Measurements from ENCODE around the gene HS3ST3A1.
A peak's percentile ranks its signal among the peaks of the same experiment; 100 is the strongest.
"Not testable (repeated sequence)": the region's sequence is repeated elsewhere in the genome, so short reads cannot be mapped to it uniquely, and the experiment has no call there.

HS3ST3A1 gene

DNA sequence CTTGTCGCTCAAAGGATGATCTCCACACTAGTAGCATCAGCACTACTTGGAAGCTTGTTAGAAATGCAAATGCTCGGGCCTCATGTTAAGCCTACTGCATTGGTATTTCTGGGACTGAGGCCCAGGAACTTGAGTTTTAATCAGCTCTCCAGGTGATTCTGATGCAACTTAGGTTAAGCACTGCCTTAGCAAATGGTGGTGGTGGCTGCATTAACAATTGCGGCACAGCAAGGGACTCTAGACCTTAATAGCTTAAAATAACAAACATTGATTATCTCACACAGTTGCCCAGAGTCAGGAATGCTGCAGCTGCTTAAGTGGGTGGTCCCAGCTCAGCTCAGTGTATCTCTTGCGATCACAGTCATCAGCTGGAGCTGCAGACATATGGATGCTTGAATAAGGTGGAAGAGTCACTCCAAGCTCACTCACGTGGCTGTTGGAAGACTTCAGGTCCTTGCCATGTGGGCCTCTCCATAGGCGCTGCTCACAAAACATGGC is 25.8 kb downstream of the HS3ST3A1 start:
- DNase-seq (ENCODE audit: low spot score) (no peak), FAIRE-seq (no peak)

DNA sequence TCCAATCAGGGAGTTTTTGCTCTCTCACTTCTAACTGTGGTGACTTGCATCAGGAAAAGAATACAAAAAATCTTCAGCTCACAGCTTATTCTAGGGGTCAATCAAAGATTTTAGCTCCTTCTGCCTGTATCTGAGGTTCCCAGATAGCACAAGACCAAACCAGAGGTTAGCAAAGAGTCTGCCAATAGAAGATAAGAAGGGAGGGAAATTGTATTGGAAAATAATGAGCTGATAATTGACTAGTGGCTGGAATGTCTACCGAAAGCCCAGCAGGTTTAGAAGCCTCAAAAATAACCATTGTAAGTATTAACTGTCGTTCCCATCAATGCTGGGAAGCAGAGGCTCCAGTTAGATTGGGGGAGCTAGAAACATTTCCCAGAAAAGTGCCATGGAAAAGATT is 26.3 kb downstream of the HS3ST3A1 start:
- FAIRE-seq (no peak), DNase-seq (ENCODE audit: low spot score) (no peak)

DNA sequence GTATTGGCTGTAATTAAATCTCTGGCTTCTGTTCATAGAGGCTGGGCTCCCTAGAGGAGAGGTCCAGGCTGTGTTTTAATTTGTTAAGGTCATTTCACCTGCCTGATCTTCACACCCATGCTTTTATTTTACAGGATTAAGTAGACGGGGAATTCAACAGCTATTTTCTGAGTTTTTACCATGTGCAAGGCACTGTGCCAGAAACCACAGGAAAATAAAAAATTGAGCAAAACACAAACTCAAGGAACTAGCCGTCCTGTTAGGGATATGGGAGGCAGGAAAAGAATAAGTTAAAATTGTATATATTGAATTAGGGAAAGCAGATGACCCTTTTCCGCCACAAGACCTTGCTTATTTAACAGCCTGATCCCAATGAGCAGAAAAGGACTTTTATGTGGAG is 29.1 kb downstream of the HS3ST3A1 start:
- DNase-seq (ENCODE audit: low spot score) = no peak
- FAIRE-seq = no peak

DNA sequence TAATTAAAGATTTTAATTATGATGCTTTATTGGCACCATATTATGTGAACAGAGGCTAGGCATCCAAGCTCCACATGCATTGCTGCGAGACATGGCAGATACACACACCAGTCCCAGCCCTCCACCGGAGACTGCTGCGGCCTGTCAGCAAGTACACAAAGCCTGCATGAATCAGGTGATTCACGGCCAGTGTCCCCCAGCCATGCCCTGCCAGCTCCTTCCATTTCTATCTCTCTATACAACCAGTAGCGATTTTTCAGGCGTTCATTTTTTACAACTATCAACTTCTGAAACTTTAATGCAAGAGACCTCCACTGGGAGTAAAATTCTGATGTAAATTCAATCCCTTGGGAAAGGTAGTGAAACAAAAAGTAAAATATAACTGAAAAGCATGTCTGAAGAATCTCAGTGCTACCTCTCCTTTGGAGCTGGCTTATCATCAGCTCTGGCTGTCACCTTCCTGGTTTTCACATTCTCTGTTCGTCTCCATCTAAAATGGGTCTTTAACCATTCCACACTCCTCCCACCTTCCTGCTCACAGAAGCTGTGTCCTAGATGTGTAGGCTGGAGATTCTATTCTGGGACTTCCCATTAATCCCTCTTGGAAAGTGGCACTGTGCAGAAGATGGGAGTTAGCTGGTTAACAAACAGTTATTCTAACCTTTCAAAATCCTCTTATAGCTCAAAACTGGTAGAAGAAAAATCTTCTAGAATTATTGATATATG is 32.2 kb downstream of the HS3ST3A1 start:
- DNase-seq (ENCODE audit: low spot score) (no peak), FAIRE-seq (no peak)

DNA sequence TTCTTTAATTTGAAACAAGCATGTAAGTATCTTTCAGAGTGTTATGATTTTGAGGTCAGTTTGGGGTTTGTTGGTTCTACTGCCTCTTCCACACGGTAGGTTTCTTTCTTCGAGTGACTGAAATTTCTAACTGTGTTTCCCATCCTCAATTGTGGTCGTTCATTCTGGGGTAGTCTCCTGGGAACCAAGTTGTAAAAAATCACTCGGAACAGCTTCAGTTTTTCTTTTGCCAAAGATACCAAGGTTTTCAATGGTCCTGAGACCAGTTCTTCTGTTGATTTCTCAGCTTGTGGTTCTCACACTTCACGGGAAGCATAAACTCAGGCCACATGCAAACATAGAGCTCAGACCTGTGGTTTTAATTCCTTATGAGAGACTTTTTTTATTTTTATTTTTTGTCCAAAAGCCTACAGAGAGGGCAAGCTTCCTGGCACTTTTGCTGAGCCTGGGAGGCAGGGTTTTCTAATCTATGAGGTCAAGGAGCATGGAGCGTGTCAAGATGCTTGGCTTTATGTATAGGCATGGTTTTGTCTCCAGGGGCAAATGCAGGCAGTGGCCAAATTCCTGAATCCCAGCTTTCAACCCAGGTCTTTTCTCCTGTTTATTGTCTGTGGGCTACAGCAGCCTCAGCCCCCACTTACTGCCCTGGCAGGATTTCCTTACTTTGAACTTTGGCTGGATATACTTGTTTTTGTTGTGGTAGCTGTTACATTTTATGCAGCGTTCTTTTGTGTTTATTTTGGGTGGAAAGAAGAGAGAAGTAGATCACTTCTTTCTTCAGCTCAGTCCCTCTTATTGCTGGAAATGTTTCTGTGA is 32.9 kb downstream of the HS3ST3A1 start:
- DNase-seq (ENCODE audit: low spot score) (no peak), FAIRE-seq (no peak)

DNA sequence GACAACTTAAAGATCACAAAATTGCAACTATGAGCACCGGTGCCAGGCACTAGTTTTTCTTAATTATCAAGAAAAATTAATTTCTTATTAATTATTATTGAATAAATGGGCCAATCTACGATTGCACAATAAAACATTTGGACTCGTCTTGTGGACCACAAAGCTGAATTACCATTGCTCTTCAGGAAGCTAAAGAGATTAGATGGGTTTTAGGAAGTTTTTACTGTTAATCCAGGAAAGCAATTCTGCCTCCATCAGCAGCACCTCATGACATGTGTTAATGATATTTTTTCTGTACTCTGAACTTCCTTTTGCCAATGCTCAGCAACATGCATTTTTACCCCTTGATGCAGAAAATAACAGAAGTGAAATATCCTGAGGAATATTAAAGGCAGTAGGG is 37.9 kb downstream of the HS3ST3A1 start:
- DNase-seq (ENCODE audit: low spot score) (no peak), FAIRE-seq (no peak)

DNA sequence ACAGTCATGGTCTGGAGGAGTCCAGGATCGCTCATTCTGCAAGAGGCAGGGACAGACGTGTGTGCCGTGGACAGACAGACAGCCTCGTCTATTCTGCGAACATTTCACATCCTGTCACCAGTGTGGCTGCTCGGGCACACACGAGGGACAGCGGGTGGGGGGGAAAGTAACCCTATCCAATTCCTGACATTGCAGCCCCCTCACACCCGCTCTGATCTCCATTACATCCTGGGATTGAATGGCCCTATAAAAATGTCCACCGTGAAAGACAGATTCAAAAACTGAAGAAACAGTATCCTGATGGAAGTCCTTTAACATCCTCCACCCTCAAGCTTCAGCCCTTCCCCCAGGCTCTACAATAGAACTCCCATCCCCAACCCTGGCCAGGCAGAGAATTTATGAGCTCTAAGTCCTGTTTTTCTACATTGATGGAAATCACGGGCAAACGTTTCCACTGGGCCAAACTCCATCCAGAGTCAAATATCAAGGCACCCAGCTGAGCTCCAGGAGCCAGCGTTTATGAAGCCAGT is 39.4 kb downstream of the HS3ST3A1 start:
- DNase-seq (ENCODE audit: low spot score) (peak; percentile 96), FAIRE-seq (peak; percentile 92)

DNA sequence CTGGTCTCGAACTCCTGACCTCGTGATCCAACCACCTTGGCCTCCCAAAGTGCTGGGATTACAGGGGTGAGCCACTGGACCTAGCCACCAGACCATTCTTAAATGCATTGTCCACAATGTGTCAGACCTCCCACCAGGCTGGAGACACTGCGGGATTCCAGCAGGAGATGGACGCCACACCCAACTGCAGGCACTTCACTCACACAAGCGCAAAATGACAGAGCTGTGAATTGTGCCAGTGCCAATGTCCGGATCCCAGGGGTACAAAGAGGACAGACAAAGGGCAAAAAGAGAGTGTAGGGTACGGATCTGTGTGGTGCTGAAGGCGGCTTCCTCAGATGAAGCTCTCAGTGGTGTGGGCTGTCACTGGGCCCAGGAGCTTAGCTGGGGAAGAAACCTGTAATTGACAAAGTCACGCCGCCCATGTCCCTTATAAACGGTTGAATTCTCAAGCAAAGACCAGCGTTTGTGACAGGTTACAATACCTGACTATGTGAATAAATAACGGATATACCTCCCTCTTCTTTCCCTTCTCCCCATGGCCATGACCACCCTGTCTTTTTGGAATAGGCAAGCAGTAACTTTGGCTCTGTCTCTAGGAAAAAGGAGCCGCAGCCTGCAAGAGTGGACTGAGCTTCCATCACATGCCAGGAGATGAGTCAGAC is 40.0 kb downstream of the HS3ST3A1 start:
- DNase-seq (ENCODE audit: low spot score) (peak; percentile 88), FAIRE-seq (no peak)

DNA sequence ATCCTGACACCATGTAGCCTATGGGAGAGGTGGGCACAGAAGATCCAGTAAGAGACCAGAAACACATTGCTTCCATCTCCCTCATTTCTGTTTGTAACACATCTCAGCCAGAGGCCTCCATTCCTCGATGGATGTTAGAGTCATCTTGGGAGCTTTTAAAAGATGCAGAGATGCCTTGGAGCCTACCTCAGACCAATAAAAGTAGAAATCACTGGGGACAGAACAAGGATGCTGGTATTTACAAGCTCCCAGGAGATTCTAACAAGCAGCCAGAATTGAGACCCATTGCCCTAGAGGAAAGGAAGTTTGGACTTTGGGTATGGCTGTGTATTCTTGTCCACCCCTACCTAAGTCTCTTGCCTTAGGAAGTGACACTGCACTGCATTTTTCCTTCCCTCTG is 40.8 kb downstream of the HS3ST3A1 start:
- FAIRE-seq = no peak
- DNase-seq (ENCODE audit: low spot score) = no peak

DNA sequence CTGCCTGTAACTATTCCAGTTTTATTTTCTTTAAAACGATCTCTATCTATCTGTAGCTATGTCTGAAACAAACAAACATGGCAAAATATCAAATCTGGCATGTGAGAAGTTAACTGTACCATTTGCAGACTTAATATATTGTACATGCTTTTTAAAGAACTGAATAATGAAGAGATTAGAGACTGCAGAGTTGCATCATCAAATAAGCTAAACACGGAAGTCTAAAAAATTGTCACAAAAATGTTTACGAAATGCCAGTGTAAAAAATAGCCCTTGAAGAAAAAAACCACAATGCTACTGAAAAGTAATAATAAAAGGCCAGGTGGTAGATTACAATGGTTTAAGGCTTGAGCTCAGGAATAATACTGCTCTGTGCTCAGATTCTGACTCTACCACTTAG is 43.1 kb downstream of the HS3ST3A1 start:
- DNase-seq (ENCODE audit: low spot score) (no peak), FAIRE-seq (no peak)

DNA sequence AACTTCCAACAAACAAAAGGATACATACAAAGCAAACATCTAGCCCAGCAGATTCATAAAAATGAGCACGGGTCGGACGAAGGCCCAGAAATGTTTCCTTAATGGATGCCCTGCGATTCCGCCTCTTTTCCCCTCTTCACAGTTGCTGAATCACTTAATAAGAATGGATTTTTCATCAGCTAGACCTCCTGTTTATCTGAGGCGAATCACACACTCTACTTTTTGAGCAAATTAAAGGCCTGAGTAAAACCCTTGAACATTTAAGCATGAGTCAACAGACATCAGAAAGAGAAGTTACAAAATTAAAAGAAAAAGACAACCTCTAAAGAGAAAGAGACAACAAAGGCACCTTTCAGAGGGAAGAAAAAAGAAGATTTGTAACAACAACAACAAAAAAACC is 44.7 kb downstream of the HS3ST3A1 start:
- DNase-seq (ENCODE audit: low spot score) = peak; percentile 18
- FAIRE-seq = no peak

DNA sequence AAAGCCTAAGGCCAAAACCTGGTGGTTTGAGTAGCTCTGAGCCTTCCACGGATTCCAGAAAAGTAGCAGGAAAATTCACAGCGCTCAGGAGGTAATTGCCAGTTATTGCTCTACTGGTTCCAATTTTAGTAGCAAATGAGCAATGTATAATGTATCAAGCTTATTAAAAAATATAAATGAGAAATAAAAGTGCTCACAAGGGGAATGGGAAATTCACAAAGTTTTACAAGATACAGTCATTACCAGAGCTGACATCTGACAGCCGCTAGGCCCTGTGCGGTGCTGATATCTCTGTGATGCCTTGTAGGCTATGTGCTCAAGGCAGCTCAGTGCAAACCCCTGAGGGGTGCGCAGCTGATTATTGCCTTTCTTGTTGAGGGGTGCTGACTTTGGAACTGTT is 47.5 kb downstream of the HS3ST3A1 start:
- FAIRE-seq = no peak
- no peak for DNase-seq (ENCODE audit: low spot score)

DNA sequence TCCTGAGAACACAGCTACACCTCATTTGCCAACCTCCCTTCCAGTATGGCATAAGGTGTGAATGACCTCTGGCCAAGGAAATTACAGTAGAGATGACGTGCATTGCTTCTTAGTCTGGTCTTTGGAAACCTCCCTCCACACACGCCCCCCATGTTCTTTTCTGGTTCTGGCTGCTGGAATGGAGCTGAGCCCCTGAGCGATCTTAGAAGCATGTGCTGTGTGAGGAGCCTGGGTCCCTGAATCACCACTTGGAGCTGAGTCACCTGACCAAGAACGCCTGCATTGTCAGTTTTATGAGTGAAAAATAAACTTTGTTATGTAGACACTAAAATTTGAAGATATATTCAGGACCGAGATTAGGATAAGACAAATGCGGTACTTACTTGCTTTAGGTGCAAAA is 51.4 kb downstream of the HS3ST3A1 start:
- DNase-seq (ENCODE audit: low spot score) (peak; percentile 54), FAIRE-seq (no peak)

DNA sequence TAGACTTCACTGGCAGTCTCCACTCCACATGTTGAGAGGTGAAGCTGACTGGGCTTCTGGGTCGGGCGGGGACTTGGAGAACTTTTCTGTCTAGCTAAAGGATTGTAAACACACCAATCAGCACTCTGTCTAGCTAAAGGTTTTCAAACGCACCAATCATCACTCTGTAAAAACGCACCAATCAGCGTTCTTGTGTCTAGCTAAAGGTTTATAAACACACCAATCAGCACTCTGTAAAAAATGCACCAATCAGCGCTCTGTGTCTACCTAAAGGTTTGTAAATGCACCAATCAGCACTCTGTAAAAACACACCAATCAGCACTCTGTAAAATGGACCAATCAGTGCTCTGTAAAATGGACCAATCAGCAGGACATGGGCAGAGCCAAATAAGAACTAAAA is 53.2 kb downstream of the HS3ST3A1 start:
- FAIRE-seq; DNase-seq (ENCODE audit: low spot score): not testable (repeated sequence)

DNA sequence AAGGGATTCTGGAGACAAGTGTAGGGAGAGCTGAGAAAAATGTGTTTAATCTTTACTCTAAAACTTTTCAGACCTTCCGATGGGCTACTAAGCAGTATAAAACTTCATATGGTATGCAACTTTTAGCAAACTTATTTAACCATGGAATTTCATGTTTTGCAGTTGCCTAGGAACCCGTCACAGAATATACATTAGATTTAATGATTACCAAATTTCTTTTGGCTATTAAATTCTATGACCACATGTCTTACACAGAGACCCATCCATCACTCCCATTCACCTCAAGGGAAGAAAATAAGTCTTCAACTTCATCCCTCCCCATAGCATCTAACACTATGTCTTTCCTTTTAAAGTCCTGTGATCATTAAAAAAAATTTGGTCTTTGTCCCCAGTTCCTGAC is 54.9 kb downstream of the HS3ST3A1 start:
- FAIRE-seq = no peak
- peak; percentile 11 for DNase-seq (ENCODE audit: low spot score)

DNA sequence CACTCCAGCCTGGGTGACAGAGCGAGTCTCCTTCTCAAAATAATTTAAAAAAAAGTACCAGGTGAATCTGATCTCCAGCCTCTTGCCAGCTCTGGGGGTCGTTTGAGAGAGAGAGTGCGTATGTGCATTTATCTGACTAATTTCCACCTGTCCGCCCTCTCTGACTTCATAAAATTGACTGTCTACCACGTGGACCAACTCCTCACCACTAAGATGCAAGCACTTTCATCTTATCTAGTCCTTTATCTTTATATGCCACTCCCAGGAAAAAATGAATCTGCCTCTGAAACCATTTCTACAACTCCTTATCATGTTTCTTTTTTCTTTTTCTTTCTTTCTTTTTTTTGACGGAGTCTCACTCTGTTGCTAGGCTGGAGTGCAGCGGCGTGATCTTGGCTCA is 55.8 kb downstream of the HS3ST3A1 start:
- no peak for DNase-seq (ENCODE audit: low spot score)
- FAIRE-seq = no peak

DNA sequence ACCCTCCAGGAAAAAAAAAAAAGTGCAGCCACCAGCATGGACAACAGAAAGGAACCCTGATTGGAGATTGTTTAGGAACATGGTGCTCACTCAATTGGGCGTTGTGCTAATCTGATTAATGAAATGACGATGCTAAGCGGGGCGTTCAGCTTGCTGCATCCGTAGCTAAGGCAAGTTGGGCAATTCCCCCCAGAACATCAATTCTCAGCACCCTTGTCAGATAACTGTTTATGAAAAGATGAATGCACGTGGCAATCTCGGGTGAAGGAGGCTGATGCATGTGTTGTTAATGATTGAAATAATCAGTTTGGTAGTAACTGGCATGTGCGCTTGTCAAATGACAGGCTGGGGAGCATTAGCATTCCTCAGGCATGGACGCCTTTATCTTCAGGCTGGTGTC is 57.0 kb downstream of the HS3ST3A1 start:
- FAIRE-seq (peak; percentile 48), DNase-seq (ENCODE audit: low spot score) (peak; percentile 61)

DNA sequence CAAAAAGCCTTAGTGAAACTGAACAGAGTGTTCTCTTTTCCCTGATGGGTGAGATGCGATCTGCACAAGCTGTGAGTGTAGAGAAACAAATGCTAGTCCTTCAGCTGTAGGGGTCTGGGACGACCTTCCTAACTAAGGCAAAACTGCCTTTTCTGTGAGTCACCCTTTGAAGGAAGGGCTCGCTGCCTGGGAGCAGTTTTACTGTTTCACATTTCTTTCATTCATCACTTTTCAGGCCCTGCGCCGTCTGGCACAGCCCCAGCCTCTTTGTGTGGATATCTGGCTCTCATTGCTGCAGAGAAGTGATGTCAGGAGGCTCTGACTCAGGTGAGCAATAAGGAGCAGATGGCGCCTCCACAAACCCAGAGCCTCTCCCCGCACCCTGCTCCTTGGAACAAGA is 57.4 kb downstream of the HS3ST3A1 start:
- DNase-seq (ENCODE audit: low spot score) (peak; percentile 93), FAIRE-seq (peak; percentile 94)

DNA sequence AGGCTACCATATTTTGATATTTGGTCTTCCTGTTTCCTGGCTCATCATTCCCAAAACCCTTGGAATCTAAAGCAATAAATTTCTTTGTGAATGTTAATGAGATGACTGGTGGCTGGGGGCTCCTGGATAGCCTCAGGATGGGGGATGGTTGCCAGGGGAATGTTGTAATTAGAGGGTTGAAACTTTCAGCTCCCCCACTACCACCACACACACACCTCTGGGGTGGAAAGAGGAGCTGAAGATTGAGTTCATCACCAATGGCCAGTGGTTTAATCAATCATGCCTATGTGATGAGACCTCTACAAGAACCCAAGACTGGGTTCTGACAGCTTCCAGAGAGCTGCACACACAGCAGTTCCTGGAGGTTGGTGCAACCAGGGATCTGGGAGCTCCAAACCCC is 59.1 kb downstream of the HS3ST3A1 start:
- FAIRE-seq = no peak
- DNase-seq (ENCODE audit: low spot score) = no peak

DNA sequence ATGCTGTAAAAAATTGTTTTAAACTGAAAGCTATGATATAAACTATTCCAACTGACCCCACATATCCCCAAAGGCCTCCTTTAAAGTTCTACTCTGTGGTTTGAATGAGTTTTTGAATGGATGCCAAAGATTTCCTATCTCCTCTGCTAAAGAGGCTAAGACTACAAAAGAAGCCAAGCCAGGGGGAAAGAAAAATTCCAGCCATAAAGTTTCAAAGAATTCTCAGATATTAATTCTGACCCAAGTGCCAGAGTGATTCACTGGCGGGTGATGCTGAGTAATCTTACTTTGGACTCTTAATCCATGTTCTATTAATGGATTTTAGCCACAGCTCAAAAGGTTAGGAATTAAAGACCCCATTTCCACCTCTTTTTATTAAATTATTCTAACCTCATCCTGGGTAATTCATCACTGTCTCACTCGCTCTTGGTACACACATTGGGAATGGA is 60.7 kb downstream of the HS3ST3A1 start:
- FAIRE-seq (peak; percentile 100), DNase-seq (ENCODE audit: low spot score) (peak; percentile 95)

DNA sequence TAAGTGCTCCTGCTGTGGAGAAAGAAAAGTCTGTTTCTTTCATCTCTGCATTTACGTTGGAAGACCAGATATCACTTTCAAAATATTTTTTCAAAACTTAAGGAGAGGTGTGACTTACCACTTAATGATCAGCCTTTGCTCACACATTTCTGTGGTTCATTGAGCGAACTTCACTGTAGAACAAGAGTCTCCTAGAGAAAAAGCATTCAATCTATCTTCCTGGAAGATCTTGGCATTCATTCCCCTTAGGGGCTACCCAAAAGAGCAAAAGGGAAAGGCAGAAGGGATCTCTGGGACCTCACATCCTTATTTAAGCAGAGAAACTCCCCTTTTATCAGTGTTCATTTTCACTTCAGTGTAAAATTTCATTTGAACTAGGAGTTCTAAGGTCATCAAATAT is 61.2 kb downstream of the HS3ST3A1 start:
- peak; percentile 58 for DNase-seq (ENCODE audit: low spot score)
- FAIRE-seq = no peak

DNA sequence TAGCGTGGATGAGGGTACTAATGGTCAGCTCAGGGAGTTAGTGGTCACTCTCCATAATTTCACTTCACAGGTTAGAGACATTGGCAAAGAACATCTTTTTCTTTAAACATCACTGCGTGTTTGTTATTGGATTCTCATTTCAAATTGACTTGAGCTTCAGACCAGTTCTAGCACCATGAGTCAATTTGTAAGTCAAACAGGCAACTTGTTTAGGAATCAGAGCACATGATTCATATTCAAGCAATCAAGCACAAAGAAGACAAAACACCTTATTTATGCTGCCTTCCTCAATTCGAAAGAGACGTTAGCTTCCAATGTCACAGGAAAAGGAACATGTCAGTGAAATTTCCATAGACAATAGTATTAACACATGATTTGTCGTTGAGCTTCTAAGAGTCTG is 62.3 kb downstream of the HS3ST3A1 start:
- no peak for FAIRE-seq
- no peak for DNase-seq (ENCODE audit: low spot score)

Data from RCC 7860 (cell line).